Measurements from ENCODE around the gene IRF3.

- TF ChIP-seq POLR2A (IDR thresholded peaks at IDR 0.05) (no peak), CTCF (IDR thresholded peaks at IDR 0.05) (no peak)
Measured at GRCh38 chr19:49684251-49684982, 18.8 kb upstream of the IRF3 start.
